IMR-90 (cell line): ENCODE measurements around the gene XPNPEP2. TPM values are rescaled to one million over a fixed set of nuclear protein-coding genes. Genes with fewer than 3 reads are reported as not detected.

Experiments
- ATAC-seq: fragments of 200-7000 bp; cut with Tn5 transposase; 2 replicates; pipeline ENCODE4 v1.9.1; 2020; ENCODE audit warnings: low read depth, mild to moderate bottlenecking, moderate library complexity
- BruUV-seq: library from RNA; stranded (reverse); fragments of 400-500 nt; replicated peaks from 2 replicates; lab custom pipeline; 2021; lab: Mats Ljungman, UMichigan
- CTCF ChIA-PET: fragments of 300-600 bp; formaldehyde crosslinking; extraction: SDS; loops from one replicate; lab custom pipeline; 2021; ENCODE audit warnings: antibody characterized with exemption; lab: Yijun Ruan, JAX
- POLR2A ChIA-PET: fragments of 300-600 bp; sonication (Branson Sonifier 250); formaldehyde crosslinking; loops from one replicate; lab custom pipeline; 2022; ENCODE audit warnings: antibody characterized with exemption; ENCODE audit not compliant: unreplicated experiment; lab: Charles Lee
- DNase-seq: peaks from one replicate; pipeline ENCODE4 v3.0.0; 2013
- H2AFZ ChIP-seq: replicated peaks from 2 replicates; pipeline ENCODE3; 2013; ENCODE audit warnings: low read length, mild to moderate bottlenecking; ENCODE audit not compliant: poor library complexity
- H2AK5ac ChIP-seq: 2 replicates; pipeline ENCODE4 v1.6.1; 2013; ENCODE audit warnings: low read depth, low read length, inconsistent platforms
- H2AK9ac ChIP-seq: replicated peaks from 2 replicates; pipeline ENCODE3; 2013; ENCODE audit warnings: mild to moderate bottlenecking, low read depth, low read length, moderate library complexity; ENCODE audit not compliant: poor library complexity
- H2BK120ac ChIP-seq: 2 replicates; pipeline ENCODE4 v1.6.1; 2013; ENCODE audit warnings: low read depth, low read length, inconsistent platforms
- H2BK15ac ChIP-seq: 3 replicates; pipeline ENCODE4 v1.6.1; 2013; ENCODE audit warnings: low read depth, low read length, inconsistent platforms
- H2BK20ac ChIP-seq: 2 replicates; pipeline ENCODE4 v1.6.1; 2013; ENCODE audit warnings: low read depth, mild to moderate bottlenecking, inconsistent platforms, low read length, moderate library complexity
- H2BK5ac ChIP-seq: 2 replicates; pipeline ENCODE4 v1.6.1; 2013; ENCODE audit warnings: mild to moderate bottlenecking, low read depth, low read length, inconsistent platforms; ENCODE audit not compliant: poor library complexity, severe bottlenecking
- H3K14ac ChIP-seq: replicated peaks from 2 replicates; pipeline ENCODE4 v1.6.1; 2013; ENCODE audit warnings: low read depth, low read length, inconsistent platforms
- H3K18ac ChIP-seq: 2 replicates; pipeline ENCODE4 v1.6.1; 2013; ENCODE audit warnings: low read depth, low read length, control low read depth
- H3K23ac ChIP-seq: 2 replicates; pipeline ENCODE4 v1.6.1; 2013; ENCODE audit warnings: low read depth, low read length, inconsistent platforms
- H3K27ac ChIP-seq: 2 replicates; pipeline ENCODE4 v1.5.1; 2013; ENCODE audit warnings: mild to moderate bottlenecking, control low read depth, low read length; ENCODE audit not compliant: insufficient read depth
- H3K27me3 ChIP-seq: 2 replicates; pipeline ENCODE4 v1.6.1; 2013; ENCODE audit warnings: low read length; ENCODE audit not compliant: control insufficient read depth, insufficient read depth
- H3K36me3 ChIP-seq: 2 replicates; pipeline ENCODE4 v1.6.1; 2013; ENCODE audit warnings: low read length, mixed read lengths; ENCODE audit not compliant: control insufficient read depth, insufficient read depth
- H3K4ac ChIP-seq: 2 replicates; pipeline ENCODE4 v1.6.1; 2013; ENCODE audit warnings: low read depth, low read length, inconsistent platforms
- H3K4me1 ChIP-seq: 2 replicates; pipeline ENCODE4 v1.6.1; 2013; ENCODE audit warnings: low read length, mixed read lengths; ENCODE audit not compliant: control insufficient read depth, insufficient read depth
- H3K4me2 ChIP-seq: 2 replicates; pipeline ENCODE4 v1.6.1; 2013; ENCODE audit warnings: low read depth, mild to moderate bottlenecking, control low read depth, low read length, moderate library complexity
- H3K4me3 ChIP-seq: 2 replicates; pipeline ENCODE4 v1.5.1; 2013; ENCODE audit warnings: low read depth, mild to moderate bottlenecking, control low read depth, low read length, moderate library complexity; ENCODE audit not compliant: insufficient read depth
- H3K56ac ChIP-seq: 2 replicates; pipeline ENCODE4 v1.6.1; 2013; ENCODE audit warnings: low read length, inconsistent platforms; ENCODE audit not compliant: insufficient read depth; ENCODE audit errors: extremely low read depth
- H3K79me1 ChIP-seq, 2 experiments: 2 replicates each; pipeline ENCODE4 v1.6.1; 2013; ENCODE audit warnings: low read length in 2 of 2, inconsistent platforms in 1 of 2, low read depth in 1 of 2
- H3K9ac ChIP-seq: 2 replicates; pipeline ENCODE4 v1.6.1; 2013; ENCODE audit warnings: low read depth, low read length, control low read depth
- H3K9me1 ChIP-seq: 2 replicates; pipeline ENCODE4 v1.6.1; 2013; ENCODE audit warnings: low read length, inconsistent platforms; ENCODE audit not compliant: insufficient read depth
- H3K9me3 ChIP-seq: 2 replicates; pipeline ENCODE4 v1.6.1; 2013; ENCODE audit warnings: low read length; ENCODE audit not compliant: control insufficient read depth, insufficient read depth
- H4K20me1 ChIP-seq: 2 replicates; pipeline ENCODE4 v1.6.1; 2013; ENCODE audit warnings: low read length, inconsistent platforms; ENCODE audit not compliant: insufficient read depth
- H4K5ac ChIP-seq: 2 replicates; pipeline ENCODE4 v1.6.1; 2013; ENCODE audit warnings: mild to moderate bottlenecking, low read depth, low read length, control low read depth
- H4K8ac ChIP-seq, 2 experiments: 2 replicates each; pipeline ENCODE4 v1.6.1; 2013; ENCODE audit warnings: low read depth in 2 of 2, low read length in 2 of 2, control low read depth in 1 of 2, inconsistent platforms in 1 of 2
- H4K91ac ChIP-seq: 2 replicates; pipeline ENCODE4 v1.6.1; 2013; ENCODE audit warnings: low read depth, low read length, inconsistent platforms; ENCODE audit not compliant: insufficient read depth
- BHLHE40 ChIP-seq: fragments of 150-350 bp; IDR thresholded peaks from 2 replicates; pipeline ENCODE4 v1.6.1; 2016; ENCODE audit warnings: mild to moderate bottlenecking, low read depth, low read length
- CEBPB ChIP-seq: IDR thresholded peaks from 2 replicates; pipeline ENCODE4 v1.6.1; 2012; ENCODE audit warnings: low read depth, low read length, improper control_type of control experiment
- CHD1 ChIP-seq: IDR thresholded peaks from 2 replicates; pipeline ENCODE4 v1.6.1; 2012; ENCODE audit warnings: low read depth, low read length, improper control_type of control experiment
- CTCF ChIP-seq: conservative IDR thresholded peaks from 2 replicates; pipeline ENCODE4 v1.5.1; 2012; ENCODE audit warnings: mild to moderate bottlenecking, low read depth, low read length, improper control_type of control experiment
- ELK1 ChIP-seq: fragments of 150-350 bp; IDR thresholded peaks from 2 replicates; pipeline ENCODE4 v1.6.1; 2016; ENCODE audit warnings: low read depth, mild to moderate bottlenecking, low read length, moderate library complexity, borderline replicate concordance
- FOS ChIP-seq: fragments of 150-350 bp; IDR thresholded peaks from 2 replicates; pipeline ENCODE4 v1.6.1; 2016; ENCODE audit warnings: low read depth, low read length
- MAZ ChIP-seq: IDR thresholded peaks from 2 replicates; pipeline ENCODE4 v1.6.1; 2012; ENCODE audit warnings: low read depth, mild to moderate bottlenecking, low read length, improper control_type of control experiment, moderate library complexity, borderline replicate concordance
- MXI1 ChIP-seq: IDR thresholded peaks from 2 replicates; pipeline ENCODE4 v1.6.1; 2012; ENCODE audit warnings: low read depth, mild to moderate bottlenecking, low read length, moderate library complexity, borderline replicate concordance
- NFE2L2 ChIP-seq: fragments of 150-350 bp; IDR thresholded peaks from 2 replicates; pipeline ENCODE4 v1.6.1; 2016; ENCODE audit warnings: low read depth, mild to moderate bottlenecking, low read length
- POLR2A ChIP-seq: IDR thresholded peaks from 2 replicates; pipeline ENCODE4 v1.6.1; 2012; ENCODE audit warnings: mild to moderate bottlenecking, low read depth, low read length
- RAD21 ChIP-seq: IDR thresholded peaks from 2 replicates; pipeline ENCODE4 v1.6.1; 2012; ENCODE audit warnings: low read length, improper control_type of control experiment
- RCOR1 ChIP-seq: IDR thresholded peaks from 2 replicates; pipeline ENCODE4 v1.6.1; 2012; ENCODE audit warnings: mild to moderate bottlenecking, low read length, improper control_type of control experiment; ENCODE audit not compliant: insufficient replicate concordance
- RFX5 ChIP-seq: IDR thresholded peaks from 2 replicates; pipeline ENCODE4 v1.8.0; 2012; ENCODE audit warnings: low read depth, mild to moderate bottlenecking, low read length, moderate library complexity
- SMC3 ChIP-seq: fragments of 150-350 bp; IDR thresholded peaks from 2 replicates; pipeline ENCODE4 v1.6.1; 2016; ENCODE audit warnings: low read depth, mild to moderate bottlenecking, antibody characterized with exemption, low read length, moderate library complexity
- USF2 ChIP-seq: fragments of 150-350 bp; IDR thresholded peaks from 2 replicates; pipeline ENCODE4 v1.6.1; 2017; ENCODE audit warnings: mild to moderate bottlenecking, antibody characterized with exemption, low read length, low read depth
- WGBS, 2 experiments: methylation state at CpG; one replicate each; pipeline versions ENCODE4 v1.1.5 to v1.1.7; 2013; ENCODE audit warnings: missing lambda C conversion rate in 2 of 2; ENCODE audit not compliant: insufficient read length in 1 of 2; ENCODE audit errors: extremely low coverage in 2 of 2; 5-methylcytosine and 5-hydroxymethylcytosine counted together
- dilution Hi-C: fragments of 300-500 bp; cut with HindIII; formaldehyde crosslinking; loops from one replicate; pipeline ENCODE4 v1.14.3; 2018; ENCODE audit warnings: low sequenced_read_pairs; ENCODE audit not compliant: unreplicated experiment
- in situ Hi-C: fragments of 300-500 bp; cut with MboI; formaldehyde crosslinking; loops from 3 replicates; pipeline ENCODE4 v1.14.3; 2019; ENCODE audit warnings: low sequenced_read_pairs, inconsistent platforms, mixed read lengths
- intact Hi-C: fragments of 100-400 bp; cut with micrococcal nuclease; formaldehyde crosslinking; loops from 2 replicates; pipeline ENCODE4 v1.10.0; 2022
- polyA plus RNA-seq, 3 experiments: library from polyadenylated mRNA; depleted of rRNA; stranded (reverse); fragments of >200 nt; gene quantifications; 2 replicates each; pipeline ENCODE4 v1.2.3, GENCODE V29; 2012; ENCODE audit warnings: low replicate concordance in 1 of 3
- total RNA-seq: library from RNA; depleted of rRNA; stranded (reverse); fragments of >200 nt; gene quantifications from 2 replicates; pipeline ENCODE4 v1.2.3, GENCODE V29; 2012

Gene XPNPEP2
- total and polyA plus RNA-seq, 2 of the 4 experiments (the other 2 are of a cell fraction), result under 0.01 to 0.07 TPM

- no peak; the same call in 1 of the 2 replicates for ATAC-seq
- Histone ChIP-seq H2BK5ac (no peak overlapping the region), H2AK9ac (no peak overlapping the region), H4K5ac (no peak overlapping the region), H3K36me3 (no peaks in the 10 kb centered on the region), H3K56ac (no peak overlapping the region), H2BK120ac (no peak overlapping the region), H3K4me2 (no peak overlapping the region), H4K8ac (no peak overlapping the region), H3K23ac (no peak overlapping the region), H4K91ac (no peak overlapping the region), H4K20me1 (no peaks in the 10 kb centered on the region), H3K4me1 (no peaks in the 10 kb centered on the region), H2AK5ac (no peak overlapping the region), H3K79me1 (no peaks in the 10 kb centered on the region), H2BK20ac (no peak overlapping the region), H2BK15ac (no peak overlapping the region), H3K14ac (no peak overlapping the region), H3K18ac (no peak overlapping the region), H3K9me3 (no peaks in the 10 kb centered on the region), H3K4me3 (no peak overlapping the region), H2AFZ (no peak overlapping the region), H3K27ac (no peak overlapping the region), H3K9me1 (no peaks in the 10 kb centered on the region), H3K4ac (no peak overlapping the region), H3K27me3 (peaks cover 10% of the 10 kb centered on the region), H3K9ac (no peak overlapping the region)
- WGBS, 2 experiments, result 93% methylated on average over 3 of the region's 8 CpGs; no CpG with 5 or more reads in 1 of the 2 experiments
- no TSS peak for BruUV-seq
- intact Hi-C loops (no loop called here), in situ Hi-C loops (no loop called here), dilution Hi-C loops (no loop called here)
- ChIA-PET POLR2A (no interaction called here), CTCF (no interaction called here)
- DNase-seq, result no peak
- no peak for TF ChIP-seq USF2
- TF ChIP-seq ELK1, result no peak
- TF ChIP-seq FOS, result no peak
- no peak for TF ChIP-seq CHD1
- TF ChIP-seq CEBPB, result no peak
- no peak for TF ChIP-seq RAD21
- no peak for TF ChIP-seq MXI1
- no peak for TF ChIP-seq NFE2L2
- no peak for TF ChIP-seq RFX5
- no peak for TF ChIP-seq RCOR1
- TF ChIP-seq BHLHE40, result no peak
- no peak for TF ChIP-seq SMC3
- TF ChIP-seq CTCF, result no peak
- TF ChIP-seq POLR2A, result no peak
- no peak for TF ChIP-seq MAZ
These were observed 30.0 kb downstream of the XPNPEP2 start for GRCh38 chrX:129768586-129769466.
